CD4-positive, alpha-beta T cell treated with Interleukin-15 for 4 hours (primary cell): ENCODE data around the gene SLC25A30.

Experiments
- DNase-seq: peaks from one replicate; pipeline ENCODE4 v3.0.0-alpha.2; 2020; ENCODE audit warnings: low spot score

SLC25A30 gene, protein sequence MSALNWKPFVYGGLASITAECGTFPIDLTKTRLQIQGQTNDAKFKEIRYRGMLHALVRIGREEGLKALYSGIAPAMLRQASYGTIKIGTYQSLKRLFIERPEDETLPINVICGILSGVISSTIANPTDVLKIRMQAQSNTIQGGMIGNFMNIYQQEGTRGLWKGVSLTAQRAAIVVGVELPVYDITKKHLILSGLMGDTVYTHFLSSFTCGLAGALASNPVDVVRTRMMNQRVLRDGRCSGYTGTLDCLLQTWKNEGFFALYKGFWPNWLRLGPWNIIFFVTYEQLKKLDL

DNA sequence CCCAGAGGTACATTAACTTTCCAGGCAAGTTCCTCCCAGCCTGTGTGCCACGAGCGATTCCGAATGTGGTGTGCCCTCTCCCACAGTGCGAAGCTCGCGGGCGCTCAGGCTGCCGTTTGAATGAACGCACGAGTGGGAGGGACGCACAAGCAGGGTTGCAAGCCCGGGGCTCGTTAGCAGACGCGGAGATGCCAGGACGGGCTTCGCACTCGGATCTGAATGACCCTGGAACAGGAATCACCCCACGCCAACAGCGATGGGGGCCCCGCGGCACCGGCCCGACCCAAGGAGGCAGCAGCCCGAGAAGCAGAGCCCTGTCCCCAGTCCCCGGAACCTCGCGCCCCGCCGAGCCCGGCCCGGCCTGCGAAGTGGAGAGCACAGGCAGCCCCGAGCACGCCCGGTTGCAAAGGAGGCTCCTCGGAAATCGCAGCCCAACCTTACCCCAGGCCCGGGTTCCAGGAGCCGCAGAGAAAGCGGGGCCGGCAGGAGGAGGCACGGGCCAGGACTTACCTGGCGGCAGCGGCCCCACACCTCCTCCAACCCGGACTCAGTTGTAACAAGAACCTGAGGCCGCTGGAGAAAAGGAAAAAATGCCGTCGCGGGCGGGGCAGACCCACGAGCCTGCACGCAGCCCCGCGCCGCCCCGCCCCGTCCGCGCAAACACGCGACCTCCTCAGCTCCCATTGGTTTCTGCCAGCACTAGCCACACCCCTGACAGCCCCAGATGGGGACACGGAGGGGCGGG lies at the start of gene SLC25A30:
Gene SLC25A30, minus strand, starts transcription at position 584 of the 745 bp plus-strand sequence. CDS start 6,948 bp downstream, outside the sequence.
- DNase-seq: peak; percentile 89

DNA sequence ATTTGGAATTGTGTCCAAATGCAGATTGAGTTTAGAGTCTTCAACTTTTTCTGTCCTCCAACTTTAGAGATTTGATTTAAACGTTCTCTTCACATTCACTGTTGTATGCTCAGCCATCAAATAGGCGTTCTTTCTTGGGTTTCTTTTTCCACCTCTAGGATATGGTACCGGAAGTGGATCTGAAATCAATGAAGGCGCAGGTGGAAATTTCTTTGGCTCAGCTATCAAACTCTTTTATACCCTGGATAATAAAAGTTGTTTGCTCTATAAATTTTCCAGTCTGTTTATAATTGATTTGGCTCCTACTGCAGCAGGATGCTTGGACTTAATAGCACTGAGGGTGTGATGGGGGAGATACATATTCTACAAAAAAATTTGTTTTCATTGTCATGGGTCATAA lies 48.2 kb upstream of the SLC25A30 start:
- no peak for DNase-seq

DNA sequence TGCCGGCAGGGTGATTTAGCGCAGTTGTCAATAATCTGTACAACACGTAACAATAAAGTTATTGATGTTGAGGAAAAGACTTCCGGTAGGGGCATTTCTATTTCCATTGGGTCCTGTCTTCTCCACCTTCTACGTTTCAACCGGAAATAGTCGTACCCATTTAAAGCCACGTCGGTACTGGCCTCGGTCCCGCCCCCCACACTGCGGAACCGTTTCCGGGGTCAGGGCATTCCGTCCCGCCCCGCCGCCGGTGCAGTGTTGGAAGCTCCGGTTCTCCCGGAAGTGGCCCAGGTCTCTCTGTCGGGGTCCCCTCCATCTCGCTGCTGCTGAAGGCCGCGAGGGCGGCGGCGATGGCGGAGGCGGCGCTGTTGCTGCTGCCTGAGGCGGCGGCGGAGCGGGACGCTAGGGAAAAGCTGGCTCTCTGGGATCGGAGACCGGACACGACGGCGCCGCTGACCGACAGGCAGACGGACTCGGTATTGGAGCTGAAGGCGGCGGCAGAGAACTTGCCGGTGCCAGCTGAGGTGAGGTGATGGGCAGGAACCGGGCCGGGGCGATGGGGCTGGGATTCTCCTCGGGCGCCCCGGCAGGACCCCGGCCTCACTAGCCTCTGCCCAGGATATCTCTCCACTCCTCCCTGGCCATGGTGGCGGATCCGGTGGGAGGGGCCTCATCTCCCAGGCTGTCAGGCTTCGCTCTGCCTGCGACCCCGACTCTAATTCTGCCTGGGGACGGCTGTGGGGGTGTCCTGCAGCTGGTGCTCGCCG lies 46.7 kb upstream of the SLC25A30 start, which contains the start of gene COG3:
Gene COG3, plus strand, starts transcription at position 253 of the 767 bp plus-strand sequence. Its CDS starts 98 bp downstream, at position 351.
- peak; percentile 96 for DNase-seq

DNA sequence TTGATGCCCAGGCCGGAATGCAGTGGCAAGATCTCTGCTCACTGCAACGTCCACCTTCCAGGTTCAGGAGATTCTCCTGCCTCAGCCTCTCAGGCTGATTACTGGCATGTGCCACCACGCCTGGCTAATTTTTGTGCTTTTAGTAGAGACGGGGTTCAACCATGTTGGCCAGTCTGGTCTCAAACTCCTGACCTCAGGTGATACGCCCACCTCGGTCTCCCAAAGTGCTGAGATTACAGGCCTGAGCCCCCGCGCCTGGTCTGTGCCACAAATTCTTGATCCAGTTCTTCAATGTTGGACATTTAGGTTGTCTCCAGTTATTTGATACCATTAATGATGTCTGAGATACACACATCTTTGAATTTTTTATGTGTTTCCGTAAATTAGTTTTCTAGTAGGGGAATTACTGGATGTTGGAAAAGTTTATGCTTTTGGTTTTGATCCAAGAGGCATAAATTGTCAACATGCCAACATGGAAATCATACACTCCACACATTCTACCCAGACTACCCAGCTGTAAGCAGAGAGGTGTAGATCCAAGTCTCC lies 46.0 kb upstream of the SLC25A30 start:
- DNase-seq: no peak

DNA sequence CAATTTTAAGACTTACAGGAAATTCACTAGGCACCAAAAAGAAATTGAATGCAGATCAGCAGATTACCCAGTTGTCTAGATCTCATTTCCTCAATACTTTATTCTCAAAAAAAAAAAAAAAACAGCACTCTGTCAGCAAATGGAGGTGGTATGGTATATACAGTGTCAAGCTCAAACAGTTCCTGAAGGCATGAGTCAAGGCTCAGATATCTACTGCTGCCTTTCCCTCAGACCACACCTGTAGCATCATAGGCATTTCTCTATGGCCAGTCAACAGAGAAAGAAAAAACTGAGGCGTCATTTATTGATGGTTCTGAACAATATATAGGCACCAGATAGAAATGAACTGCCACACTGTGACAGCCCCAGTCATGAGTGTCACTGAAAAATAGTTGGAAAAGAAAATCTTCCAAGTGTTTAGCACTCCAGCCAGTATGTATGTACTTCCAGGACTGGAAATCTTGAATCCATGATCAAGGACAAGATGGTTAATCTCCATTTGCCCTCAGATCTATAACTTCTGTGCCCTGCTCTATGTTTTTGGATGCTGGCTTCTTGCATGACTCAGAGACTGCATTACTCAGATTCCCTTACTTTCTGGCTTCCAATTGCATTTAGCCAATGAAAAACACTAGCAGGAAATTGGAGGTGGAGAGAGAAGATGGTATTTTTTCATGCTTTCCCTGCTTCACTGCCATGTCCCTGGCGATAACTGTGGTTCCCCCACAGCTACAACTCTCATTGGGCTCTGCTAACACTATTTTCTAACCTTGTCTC lies 38.2 kb upstream of the SLC25A30 start:
- no peak for DNase-seq

DNA sequence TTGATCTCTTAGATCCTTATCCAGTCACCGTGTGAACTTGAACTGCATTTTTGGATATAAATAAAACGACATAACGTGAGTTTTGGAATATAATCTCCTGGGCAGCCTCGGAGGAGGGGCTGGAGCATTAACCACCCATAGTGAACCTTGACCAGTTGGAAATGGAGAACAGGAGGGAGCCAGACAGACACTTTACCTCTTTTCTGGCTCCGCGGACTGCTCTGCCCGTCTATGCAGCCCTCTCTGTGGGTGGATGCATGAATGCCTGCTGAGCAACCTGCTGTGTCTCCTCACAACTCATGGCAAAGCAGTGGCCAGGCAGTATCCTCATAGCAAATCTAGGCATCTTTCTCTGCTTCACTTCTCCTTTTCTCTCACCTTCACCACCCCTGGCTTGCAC lies 36.0 kb upstream of the SLC25A30 start:
- DNase-seq: no peak

DNA sequence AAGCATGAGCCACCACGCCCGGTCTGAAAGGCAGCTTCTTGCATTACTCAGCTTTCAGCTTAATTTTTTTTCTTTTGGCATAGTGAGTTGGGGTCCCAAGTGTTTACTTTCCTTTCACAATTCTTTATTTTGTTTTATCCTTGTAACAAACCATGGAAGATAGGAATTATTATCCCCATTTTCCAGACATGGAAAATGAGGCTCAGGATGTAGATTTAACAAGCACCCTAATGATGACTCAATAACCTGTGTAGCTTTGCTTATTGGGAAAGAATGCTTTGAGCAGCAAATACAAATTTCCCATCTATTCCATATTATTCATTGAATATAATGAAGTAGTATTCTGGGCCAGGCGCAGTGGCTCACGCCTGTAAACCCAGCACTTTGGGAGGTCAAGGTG lies 33.1 kb upstream of the SLC25A30 start:
- DNase-seq: no peak

DNA sequence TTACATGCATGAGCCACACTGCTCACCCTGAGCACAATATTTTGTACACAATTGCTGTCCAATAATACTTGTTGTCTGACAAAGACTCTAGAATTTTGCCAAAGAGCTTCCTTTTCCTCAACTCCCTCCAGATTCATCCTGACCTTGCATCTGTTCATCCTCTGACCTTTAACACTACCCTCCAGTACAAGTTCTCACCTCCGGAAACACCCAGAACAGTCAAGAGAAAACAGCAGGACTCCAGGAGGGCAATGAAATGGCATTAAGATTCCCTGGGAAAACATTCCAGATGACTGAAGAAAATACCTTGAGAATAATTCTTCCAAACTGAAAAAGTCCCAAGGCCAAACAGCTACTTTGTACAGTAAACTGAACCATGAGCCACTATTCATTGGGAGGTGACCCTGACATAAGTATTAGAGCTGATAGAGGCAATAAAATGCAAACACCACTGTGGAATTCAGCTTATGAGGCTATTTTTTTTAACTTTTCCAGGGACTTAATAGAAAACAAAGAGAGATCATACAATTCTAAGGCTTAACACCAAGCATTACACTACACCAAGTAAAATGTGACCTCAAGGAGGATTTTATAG lies 30.9 kb upstream of the SLC25A30 start:
- DNase-seq: no peak

DNA sequence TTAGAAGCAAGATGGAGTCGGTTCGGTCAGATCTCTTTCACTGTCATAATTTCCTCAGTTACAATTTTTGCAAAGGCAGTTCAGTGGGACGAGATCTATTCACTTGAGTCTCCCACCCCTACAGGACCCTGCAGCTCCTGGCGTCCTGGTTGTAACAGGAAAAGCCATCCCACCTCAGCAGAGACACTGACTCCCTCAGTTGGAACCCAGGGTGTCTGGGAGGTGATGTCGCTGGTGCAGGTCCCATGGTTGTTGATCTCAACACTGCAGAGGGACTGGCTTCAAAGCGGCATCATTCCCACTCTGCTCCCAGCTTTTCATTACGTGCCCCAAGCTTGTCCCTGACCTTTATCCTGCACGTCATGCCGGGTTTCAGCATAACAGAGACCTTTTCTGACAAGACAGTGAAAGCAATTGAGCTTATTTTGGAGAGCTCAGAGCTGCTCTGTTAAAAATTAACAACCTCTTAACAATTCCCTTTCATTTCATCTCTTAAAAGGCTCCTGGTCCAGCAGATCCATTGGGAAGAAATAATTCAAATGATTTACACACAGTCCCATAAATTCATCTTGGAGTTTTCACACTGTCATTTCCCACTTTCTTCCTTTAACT lies 29.0 kb upstream of the SLC25A30 start:
- no peak for DNase-seq

DNA sequence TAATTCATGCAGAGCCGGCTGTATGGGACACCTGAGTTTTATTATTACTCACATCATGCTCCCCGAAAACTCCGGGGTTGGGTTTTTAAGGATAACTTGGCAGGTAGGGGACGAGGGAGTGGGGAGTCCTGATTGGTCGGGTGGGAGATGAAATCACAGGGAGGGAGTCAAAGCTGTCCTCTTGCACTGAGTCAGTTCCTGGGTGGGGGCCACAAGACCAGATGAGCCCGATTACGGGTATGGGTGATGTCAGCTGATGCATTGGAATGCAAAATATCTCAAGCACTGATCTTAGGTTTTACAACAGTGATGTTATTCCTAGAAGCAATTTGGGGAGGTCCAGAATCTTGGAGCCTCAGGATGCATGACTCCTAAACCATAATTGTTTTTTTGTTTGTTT lies 28.0 kb upstream of the SLC25A30 start:
- no peak for DNase-seq

DNA sequence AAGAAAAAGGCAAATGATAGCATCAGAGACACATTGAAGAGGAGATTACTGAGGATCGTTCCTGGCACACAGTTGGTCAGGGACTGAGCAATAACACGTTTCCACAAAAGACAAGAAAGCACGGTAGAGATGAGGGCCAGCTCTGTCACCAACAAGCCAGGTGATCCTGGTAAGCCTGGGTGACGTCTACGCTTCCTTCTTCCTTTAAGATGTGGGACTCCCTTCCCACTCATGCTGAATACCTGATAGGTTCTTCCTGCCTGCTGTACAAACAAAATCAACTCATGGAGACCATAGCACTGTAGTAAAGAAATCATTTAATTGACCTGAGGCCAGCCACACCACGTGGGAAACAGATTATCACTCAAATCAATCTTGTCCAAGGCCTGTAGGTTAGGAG lies 26.9 kb upstream of the SLC25A30 start:
- DNase-seq: no peak

DNA sequence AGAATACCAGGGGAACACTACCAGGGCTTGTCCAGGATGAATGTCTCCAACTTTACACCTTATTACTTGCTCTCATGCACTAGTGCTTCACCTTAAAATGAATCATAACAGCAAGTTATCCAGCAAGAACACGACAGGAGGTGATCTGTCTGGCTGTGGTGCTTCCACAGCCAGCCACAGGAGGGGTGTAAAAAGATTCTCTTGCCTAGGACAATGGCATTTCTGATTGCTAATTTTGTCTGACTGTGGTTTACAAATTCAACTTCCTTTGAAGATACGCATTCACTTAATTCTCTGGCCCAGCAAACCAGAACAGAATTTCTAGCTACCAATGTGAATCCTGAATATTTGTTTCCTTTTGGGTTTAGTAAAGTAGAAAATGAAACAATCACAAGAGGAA lies 23.5 kb upstream of the SLC25A30 start:
- DNase-seq: no peak

DNA sequence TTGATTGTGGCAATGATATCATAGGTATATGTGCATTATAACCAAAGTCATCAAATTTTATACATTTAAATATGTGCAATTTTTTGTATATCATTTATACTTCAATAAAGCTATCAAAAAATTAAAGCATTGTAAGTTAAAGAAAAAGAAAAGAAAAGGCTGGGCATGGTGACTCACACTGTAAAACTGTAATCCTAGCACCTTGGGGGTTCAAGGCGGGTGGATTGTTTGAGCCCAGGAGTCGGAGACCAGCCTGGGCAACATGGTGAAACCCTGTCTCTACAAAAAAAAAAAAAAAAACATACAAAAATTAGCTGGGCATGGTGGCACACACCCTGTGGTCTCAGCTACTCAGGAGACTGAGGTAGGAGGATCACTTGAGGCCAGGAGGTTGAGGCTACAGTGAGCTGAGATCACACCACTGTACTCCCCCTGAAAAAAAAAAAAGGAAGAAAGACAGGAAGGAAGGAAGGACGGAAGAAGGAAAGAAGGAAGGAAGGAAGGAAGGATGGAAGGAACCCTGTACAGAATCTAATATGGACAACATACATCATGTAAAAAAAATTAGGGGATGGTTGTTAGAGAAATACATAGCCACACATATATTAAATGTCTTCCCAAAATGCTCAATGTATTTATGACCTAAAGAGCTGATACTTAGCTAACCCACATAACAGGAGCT lies 21.7 kb upstream of the SLC25A30 start:
- no peak for DNase-seq

DNA sequence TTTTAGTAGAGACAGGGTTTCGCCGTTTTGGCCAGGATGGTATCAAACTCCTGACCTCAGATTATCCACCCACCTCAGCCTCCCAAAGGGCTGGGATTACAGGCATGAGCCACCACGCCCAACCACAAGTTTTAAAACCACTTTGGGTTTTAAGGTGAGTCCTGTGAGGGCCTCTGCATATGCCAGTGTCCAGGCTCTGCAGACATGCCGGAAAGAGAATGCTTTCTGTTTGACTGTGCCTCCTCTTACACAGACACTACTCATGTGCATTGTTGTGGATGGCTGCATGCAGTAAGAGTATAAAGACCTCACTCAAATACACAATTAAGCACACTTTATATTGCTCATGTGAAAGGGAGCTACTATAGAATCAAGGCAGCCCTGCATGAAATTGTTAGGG lies 20.8 kb upstream of the SLC25A30 start:
- DNase-seq: no peak

DNA sequence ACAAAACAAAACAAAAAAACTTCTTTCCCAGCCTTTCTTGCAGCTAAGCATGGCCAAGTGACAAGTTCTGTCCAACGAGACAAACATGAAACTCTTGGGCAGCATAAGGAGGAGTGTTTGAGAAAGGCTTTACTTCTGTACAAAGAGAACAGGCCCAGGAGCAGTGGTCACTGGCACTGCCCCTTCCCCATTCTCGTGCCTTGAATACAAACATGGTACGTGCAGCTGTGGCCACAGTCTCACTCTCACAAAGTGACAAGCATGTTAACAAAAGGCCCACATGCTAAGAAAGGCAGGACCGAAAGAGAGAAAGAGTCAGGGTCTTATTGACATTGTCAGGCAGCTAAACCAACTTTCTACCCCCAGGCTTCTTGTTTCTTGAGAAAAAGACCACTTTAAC lies 19.8 kb upstream of the SLC25A30 start:
- no peak for DNase-seq

DNA sequence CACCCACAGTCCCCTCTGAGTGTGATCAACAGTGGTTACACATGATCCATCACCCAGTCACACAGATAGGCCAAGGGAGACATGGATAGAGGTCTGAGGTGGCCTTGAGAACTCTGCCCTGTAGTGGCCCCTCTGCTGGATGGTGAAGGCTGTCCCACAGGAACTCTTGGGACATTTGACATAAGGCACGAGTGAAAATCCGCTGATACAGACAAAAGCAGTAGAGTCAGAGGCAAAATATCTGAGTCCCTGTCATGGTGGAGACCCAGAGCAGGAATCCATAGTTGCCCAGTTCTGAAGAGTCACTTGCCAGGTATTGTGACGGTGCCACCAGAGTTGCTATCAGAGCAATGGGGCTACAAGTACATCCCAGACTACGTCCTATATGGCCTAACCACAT lies 18.8 kb upstream of the SLC25A30 start:
- DNase-seq: no peak

DNA sequence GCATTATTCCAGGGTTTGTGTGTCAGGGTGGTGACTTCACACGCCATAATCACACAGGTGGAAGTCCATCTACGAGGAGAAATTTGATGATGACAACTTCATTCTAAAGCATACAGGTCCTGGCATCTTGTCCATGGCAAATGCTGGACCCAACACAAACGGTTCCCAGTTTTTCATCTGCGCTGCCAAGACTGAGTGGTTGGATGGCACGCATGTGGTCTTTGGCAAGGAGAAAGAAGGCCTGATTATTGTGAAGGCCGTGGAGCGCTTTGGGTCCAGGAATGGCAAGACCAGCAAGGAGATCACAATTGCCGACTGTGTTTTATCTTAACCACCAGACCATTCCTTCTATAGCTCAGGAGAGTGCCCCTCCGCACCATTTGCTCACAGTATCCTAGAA lies 18.2 kb upstream of the SLC25A30 start:
- DNase-seq: no peak

DNA sequence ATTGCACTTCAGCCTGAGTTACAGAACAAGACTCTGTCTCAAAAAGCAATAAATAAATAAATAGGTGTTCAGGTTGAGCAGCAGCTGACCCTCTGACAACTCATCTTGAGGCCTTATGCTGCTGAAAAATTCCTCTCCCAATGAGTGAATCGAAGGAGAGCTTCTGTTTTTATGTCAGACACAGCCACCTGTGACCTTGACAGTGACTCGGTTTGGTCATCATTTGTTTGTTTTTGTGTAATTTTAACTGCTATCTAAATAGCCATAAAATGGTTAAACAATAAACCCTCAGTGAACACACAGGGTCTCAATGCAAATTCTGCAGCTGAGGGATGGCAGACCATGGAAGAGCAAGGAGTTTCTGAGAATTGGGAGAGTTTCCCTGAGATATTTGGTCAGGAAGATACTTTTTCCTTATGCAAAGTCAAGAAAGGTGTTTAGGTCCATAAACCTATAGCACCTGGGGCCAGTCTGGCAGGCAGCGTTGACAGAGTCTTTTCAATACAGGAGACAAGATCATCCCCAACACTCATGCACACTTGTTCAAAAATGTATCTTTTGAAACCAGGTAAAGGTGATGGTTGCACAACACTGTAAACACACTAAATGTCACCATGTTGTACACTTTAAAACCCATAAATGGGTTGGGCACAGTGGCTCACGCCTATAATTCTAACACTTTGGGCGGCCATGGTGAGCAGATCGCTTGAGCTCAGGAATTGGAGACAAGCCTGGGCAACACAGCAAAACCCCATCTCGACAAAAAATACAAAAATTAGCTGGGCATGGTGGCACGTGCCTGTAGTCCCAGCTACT lies 16.6 kb upstream of the SLC25A30 start:
- no peak for DNase-seq

DNA sequence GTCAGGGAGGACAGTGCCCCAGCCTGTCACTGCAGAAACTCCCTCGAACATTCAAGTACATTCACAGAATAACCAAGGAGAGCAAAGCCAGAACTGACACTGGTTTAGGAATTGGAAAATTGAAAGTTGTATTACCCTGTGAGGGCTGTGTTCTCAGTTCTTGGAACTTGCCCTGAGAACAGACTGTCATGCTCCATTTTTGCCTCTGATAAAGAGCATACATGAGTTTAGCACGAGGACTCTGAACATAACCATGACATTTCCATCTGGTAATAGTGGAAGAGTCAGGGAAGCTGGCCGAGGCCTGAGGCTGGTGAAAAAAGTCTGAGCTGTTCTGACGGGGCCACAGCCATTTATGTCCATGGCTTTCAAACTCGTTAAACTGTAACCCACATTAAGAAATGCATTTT lies 15.2 kb upstream of the SLC25A30 start:
- no peak for DNase-seq
